ENCODE results near the gene D2HGDH. TPM values are rescaled to one million over a fixed set of nuclear protein-coding genes. Genes with fewer than 3 reads are reported as not detected.

The D2HGDH gene
- total RNA-seq (2021): 30.7 and 44.3 TPM in 2 replicates
- percentile 64 among the genes with signal in this experiment for Bru-seq, nascent RNA
- percentile 69 among the genes with signal in this experiment for BruChase-seq, experiment 1, labeled RNA remaining after a 2-hour chase
- BruChase-seq, experiment 2, labeled RNA remaining after a 6-hour chase: percentile 83 among the genes with signal in this experiment
- long read RNA-seq, transcript D2HGDH-201 (10 exons, 2,617 nt): major isoform, 16 of 50 reads
- long read RNA-seq, partial matches to known transcripts: 11 of 50 reads
- long read RNA-seq, other reads (novel, unspliced or antisense): 20 of 50 reads

GRCh38 chr2:241734467-241735208 is at the start of gene D2HGDH:
D2HGDH (plus strand) TSS chr2:241734630; CDS start chr2:241735225, 595 bp downstream.
- Histone ChIP-seq H3K4me1 (ENCODE audit: insufficient read depth, low read length, poor library complexity, severe bottlenecking) (peaks cover 5% of the 10 kb centered on the region), H3K4me3 (ENCODE audit: low read depth, low read length, poor library complexity, severe bottlenecking) (peak within 1 kb of the TSS; percentile 80), H3K27ac (ENCODE audit: low read depth, low read length, poor library complexity, severe bottlenecking) (peak within 1 kb of the TSS; percentile 93), H3K27me3 (replicated peaks; ENCODE audit: insufficient read depth, low read depth, low read length, poor library complexity) (no peaks in the 10 kb centered on the region), H3K9me3 (ENCODE audit: low read depth, low read length, poor library complexity, severe bottlenecking) (no peaks in the 10 kb centered on the region), H3K36me3 (ENCODE audit: insufficient read depth, low read length, poor library complexity, severe bottlenecking) (peaks cover 6% of the 10 kb centered on the region)
- ChIA-PET POLR2A (ENCODE audit: low non-redundant PET) (no interaction called here), CTCF (interaction anchor here (0.6 to 0.7 kb wide), 2 partner anchors 69 kb away, joined by 3 read pairs; no protein-coding TSS in a partner anchor)
- DNase-seq (ENCODE audit: low spot score): peak; percentile 91
- TF ChIP-seq EZH2 (IDR thresholded peaks at IDR 0.05; ENCODE audit: borderline replicate concordance, low read depth, low read length, poor library complexity, severe bottlenecking) (no peak), CTCF (conservative IDR thresholded peaks at IDR 0.05; ENCODE audit: low read depth, low read length) (no peak)
- intact Hi-C loops (cut with micrococcal nuclease; ENCODE audit: unreplicated experiment): loop anchor here (2.0 kb wide), 1 partner anchor 146 kb away; no protein-coding TSS in a partner anchor
- BruUV-seq (replicated peaks): no TSS peak

DNA sequence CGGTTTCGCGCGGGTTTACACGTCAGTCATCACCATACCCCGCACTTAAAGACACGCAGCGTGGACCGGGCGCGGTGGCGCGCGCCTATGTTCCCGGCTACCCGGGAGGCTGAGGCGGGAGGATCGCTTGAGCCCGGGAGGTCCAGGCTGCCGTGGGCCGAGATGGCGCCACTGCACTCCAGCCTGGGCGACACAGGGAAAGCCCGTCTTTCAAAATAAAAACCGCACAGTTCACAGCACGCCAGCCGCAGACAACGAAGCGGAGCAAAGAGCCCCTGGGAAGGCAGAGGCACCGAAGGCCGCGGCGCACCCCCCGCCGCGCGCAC is 48.1 kb upstream of the D2HGDH start:
- H3K36me3 ChIP-seq (ENCODE audit: insufficient read depth, low read length, poor library complexity, severe bottlenecking): peaks cover 60% of the 10 kb centered on the region
- no peak for TF ChIP-seq EZH2 (IDR thresholded peaks at IDR 0.05; ENCODE audit: borderline replicate concordance, low read depth, low read length, poor library complexity, severe bottlenecking)
- no peak for TF ChIP-seq CTCF (conservative IDR thresholded peaks at IDR 0.05; ENCODE audit: low read depth, low read length)
- peaks cover 11% of the 10 kb centered on the region for H3K4me1 ChIP-seq (ENCODE audit: insufficient read depth, low read length, poor library complexity, severe bottlenecking)
- no TSS peak for BruUV-seq (replicated peaks)
- H3K9me3 ChIP-seq (ENCODE audit: low read depth, low read length, poor library complexity, severe bottlenecking): no peaks in the 10 kb centered on the region
- ChIA-PET CTCF (interaction anchor here (1.0 kb wide), 2 partner anchors 15 to 21 kb away, joined by 3 read pairs; partner anchors contain the start of gene ING5), POLR2A (ENCODE audit: low non-redundant PET) (interaction anchor here (0.6 to 1.3 kb wide), 4 partner anchors 13 to 537 kb away, joined by 5 to 6 read pairs (median 6); partner anchors contain the start of genes ING5 and PASK)
- no peak for DNase-seq (ENCODE audit: low spot score)
- no peaks in the 10 kb centered on the region for H3K27me3 ChIP-seq (replicated peaks; ENCODE audit: insufficient read depth, low read depth, low read length, poor library complexity)
- peak overlapping the region; percentile 96 for H3K4me3 ChIP-seq (ENCODE audit: low read depth, low read length, poor library complexity, severe bottlenecking)
- intact Hi-C loops (cut with micrococcal nuclease; ENCODE audit: unreplicated experiment): loop anchor here (2.0 kb wide), 1 partner anchor 15 kb away; no protein-coding TSS in a partner anchor
- peak overlapping the region; percentile 98 for H3K27ac ChIP-seq (ENCODE audit: low read depth, low read length, poor library complexity, severe bottlenecking)

DNA sequence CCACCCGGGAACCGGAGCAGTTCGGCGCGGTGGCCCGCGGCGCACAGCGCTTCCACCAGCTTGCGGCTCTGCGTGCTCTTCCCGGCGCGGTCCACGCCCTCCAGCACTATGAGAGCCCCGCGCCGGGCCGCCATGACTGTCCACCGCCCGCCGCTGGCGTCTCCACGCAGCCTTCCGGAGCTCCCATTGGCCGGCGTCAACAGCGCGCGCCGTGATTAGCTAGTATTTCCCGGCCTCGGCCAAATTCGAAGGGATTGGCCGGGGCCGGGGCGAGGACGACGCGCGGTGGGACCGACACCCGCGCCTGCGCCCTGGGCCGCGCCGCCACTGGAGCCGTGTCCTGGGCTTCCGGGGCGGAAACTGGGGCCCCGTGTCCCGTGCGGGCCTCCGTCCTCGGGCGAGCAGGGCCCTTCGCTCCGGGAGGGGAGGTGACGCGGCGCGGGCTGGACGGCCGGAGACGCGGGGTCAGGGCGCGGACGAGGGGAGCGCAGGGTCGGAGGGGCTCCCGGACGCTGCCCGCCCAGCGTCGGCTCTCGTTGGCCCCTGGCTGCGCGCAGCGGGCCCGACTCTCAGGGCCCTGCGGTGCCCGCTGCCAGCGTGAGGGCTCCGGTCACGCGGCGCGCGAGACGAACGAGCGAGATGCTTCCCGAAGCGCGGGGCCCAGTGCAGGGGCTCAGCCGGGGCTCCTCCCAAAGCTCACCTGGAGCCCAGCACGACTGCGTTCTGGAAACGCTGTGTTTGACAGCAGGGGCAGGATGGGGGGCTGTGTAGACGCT is 47.6 kb upstream of the D2HGDH start, which contains the start of gene DTYMK:
TSS of gene DTYMK (minus strand) at position 166 of the 776 bp plus-strand sequence. CDS start at position 134, 32 bp downstream.
- H3K4me1 ChIP-seq (ENCODE audit: insufficient read depth, low read length, poor library complexity, severe bottlenecking): peaks cover 11% of the 10 kb centered on the region
- POLR2A ChIA-PET (ENCODE audit: low non-redundant PET): interaction anchor here (0.5 to 1.3 kb wide), 6 partner anchors 13 to 537 kb away, joined by 5 to 8 read pairs (median 6); partner anchors contain the start of genes ING5 and PASK
- no peak for TF ChIP-seq EZH2 (IDR thresholded peaks at IDR 0.05; ENCODE audit: borderline replicate concordance, low read depth, low read length, poor library complexity, severe bottlenecking)
- no peak for TF ChIP-seq CTCF (conservative IDR thresholded peaks at IDR 0.05; ENCODE audit: low read depth, low read length)
- peak; percentile 99 for DNase-seq (ENCODE audit: low spot score)
- CTCF ChIA-PET: interaction anchor here (1.0 kb wide), 2 partner anchors 15 to 22 kb away, joined by 3 read pairs; partner anchors contain the start of gene ING5
- TSS peak; percentile 60 for BruUV-seq (replicated peaks)
- H3K36me3 ChIP-seq (ENCODE audit: insufficient read depth, low read length, poor library complexity, severe bottlenecking): peaks cover 59% of the 10 kb centered on the region
- intact Hi-C loops (cut with micrococcal nuclease; ENCODE audit: unreplicated experiment): loop anchor here (2.0 kb wide), 1 partner anchor 14 kb away; no protein-coding TSS in a partner anchor
- H3K9me3 ChIP-seq (ENCODE audit: low read depth, low read length, poor library complexity, severe bottlenecking): no peaks in the 10 kb centered on the region
- H3K27me3 ChIP-seq (replicated peaks; ENCODE audit: insufficient read depth, low read depth, low read length, poor library complexity): no peaks in the 10 kb centered on the region
- peak within 1 kb of the TSS; percentile 98 for H3K27ac ChIP-seq (ENCODE audit: low read depth, low read length, poor library complexity, severe bottlenecking)
- peak within 1 kb of the TSS; percentile 96 for H3K4me3 ChIP-seq (ENCODE audit: low read depth, low read length, poor library complexity, severe bottlenecking)
